Measurements from ENCODE around the gene RNF19B. TPM values are rescaled to one million over a fixed set of nuclear protein-coding genes. Genes with fewer than 3 reads are reported as not detected.

The RNF19B gene
- total and polyA plus RNA-seq, 4 experiments from 2014 or later = 1.1 to 30.6 (median 16.6) TPM

DNA sequence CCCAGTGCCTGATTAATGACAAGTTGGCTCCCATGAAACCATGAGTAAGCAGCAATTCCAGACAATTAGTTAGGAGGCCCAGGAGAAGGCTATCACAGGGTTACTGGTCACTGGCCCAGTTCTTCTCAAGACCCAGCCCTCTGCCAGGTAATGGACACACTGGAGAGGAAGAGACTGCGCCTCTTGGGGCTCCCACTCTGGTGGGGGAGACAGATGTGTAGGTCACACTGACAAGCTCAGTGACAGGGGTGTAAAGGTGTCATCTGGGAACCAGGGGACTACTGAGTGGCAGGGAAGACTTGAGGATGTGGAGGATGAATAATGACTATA, 73.4 kb downstream of the RNF19B start:
- Histone ChIP-seq H3K27me3 (ENCODE audit: insufficient read depth, low read length) (peaks cover 21% of the 10 kb centered on the region), H3K36me3 (ENCODE audit: insufficient read depth, low read length) (no peaks in the 10 kb centered on the region), H3K4me1 (ENCODE audit: insufficient read depth, low read length) (peaks cover 3% of the 10 kb centered on the region), H3K9me3 (ENCODE audit: control insufficient read depth in 1 of 2, low read length in 2 of 2) (no peaks in the 10 kb centered on the region), H3K4me3 (ENCODE audit: low read length in 2 of 2) (no peak overlapping the region), H3K27ac (ENCODE audit: low read depth, low read length) (no peak overlapping the region)
- Mint-ChIP-seq H3K27ac (no peak overlapping the region), H3K27me3 (peaks cover 45 to 67% of the 10 kb centered on the region in 2 donors), H3K36me3 (peaks cover 0 to 6% of the 10 kb centered on the region in 2 donors), H3K4me1 (peaks cover 5 to 14% (median 11%) of the 10 kb centered on the region in 4 donors), H3K9me3 (peaks cover 0 to 2% (median 0%) of the 10 kb centered on the region in 8 donors), H3K4me3 (peak overlapping the region in 1 of 8 donors; percentile 55)
- intact Hi-C loops (cut with micrococcal nuclease) = no loop called here
- CTCF ChIA-PET (ENCODE audit: partially characterized antibody) = no interaction called here
- DNase-seq = no peak
- POLR2A ChIA-PET (ENCODE audit: partially characterized antibody) = no interaction called here

DNA sequence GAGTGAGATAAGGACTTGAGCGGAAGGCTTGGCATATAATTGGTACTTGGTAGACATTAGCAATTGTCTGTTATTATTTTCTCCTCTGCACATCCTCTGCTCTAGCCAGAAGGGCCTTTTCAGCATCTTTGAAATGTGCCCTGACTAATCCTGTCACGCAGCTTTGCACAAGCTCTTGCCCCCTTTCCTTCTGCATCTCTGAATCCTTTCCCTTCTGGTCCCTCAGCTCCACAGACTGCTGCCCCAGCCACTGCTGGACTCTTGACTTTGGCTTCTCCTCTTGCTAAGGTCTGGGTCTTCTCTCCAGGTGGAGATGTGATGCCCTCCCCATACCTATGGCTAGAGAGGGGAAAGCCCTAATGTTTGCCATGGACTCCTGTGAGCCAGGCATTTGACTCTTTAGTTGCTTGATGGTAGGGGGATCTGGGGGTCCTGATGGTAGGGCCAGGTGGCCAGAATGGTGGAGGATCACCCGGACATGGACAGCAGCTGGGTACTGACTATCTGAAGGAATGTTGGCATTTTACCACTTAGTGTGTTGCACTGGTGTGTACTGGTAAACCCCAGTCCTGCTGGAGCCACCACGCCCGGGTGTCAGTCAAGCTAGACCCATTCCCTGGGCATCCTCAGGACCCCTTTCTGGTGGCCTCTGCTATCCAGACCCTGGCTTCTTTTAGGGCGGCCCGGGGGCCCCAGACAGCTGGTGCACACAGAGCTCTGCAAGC, 73.9 kb downstream of the RNF19B start:
- Mint-ChIP-seq H3K4me3 (peak overlapping the region in 1 of 8 donors; percentile 36), H3K27me3 (peaks cover 43 to 66% of the 10 kb centered on the region in 2 donors)
- peaks cover 21% of the 10 kb centered on the region for H3K27me3 ChIP-seq (ENCODE audit: insufficient read depth, low read length)

DNA sequence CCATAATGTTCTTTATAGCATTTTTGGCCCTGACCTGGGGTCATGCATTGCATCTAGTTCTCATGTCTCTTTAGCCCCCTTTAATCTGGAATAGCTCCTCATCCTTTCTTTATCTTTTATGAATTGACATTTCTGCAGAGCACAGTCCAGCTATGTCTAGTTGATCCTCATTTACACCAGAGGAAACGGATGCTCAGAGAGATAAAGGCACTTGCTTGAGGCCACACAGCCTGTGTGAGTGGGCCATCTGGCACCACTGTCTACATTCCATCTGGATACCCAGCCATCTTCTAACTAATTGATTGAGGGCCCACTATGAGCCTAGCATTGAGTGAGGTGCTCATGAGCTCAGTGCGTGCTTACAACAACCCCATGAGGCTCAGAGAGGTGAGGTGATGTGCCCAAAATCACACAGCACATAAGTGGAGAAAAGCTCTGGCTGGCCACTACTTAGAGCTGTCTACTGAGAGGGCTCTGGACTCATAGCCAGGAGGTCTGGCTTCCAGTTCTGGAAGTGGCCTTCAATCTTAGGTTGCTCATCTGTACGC, 74.8 kb downstream of the RNF19B start:
- Mint-ChIP-seq H3K36me3 (peaks cover 0 to 6% of the 10 kb centered on the region in 2 donors), H3K4me1 (peaks cover 7 to 20% (median 18%) of the 10 kb centered on the region in 4 donors), H3K27me3 (peaks cover 50 to 74% of the 10 kb centered on the region in 2 donors), H3K9me3 (peaks cover 0 to 2% (median 0%) of the 10 kb centered on the region in 8 donors), H3K27ac (no peak overlapping the region), H3K4me3 (no peak overlapping the region)
- no peak for DNase-seq
- intact Hi-C loops (cut with micrococcal nuclease) = no loop called here
- H3K4me1 ChIP-seq (ENCODE audit: insufficient read depth, low read length) = peaks cover 3% of the 10 kb centered on the region
- H3K36me3 ChIP-seq (ENCODE audit: insufficient read depth, low read length) = no peaks in the 10 kb centered on the region
- no peak overlapping the region for H3K27ac ChIP-seq (ENCODE audit: low read depth, low read length)
- ChIA-PET POLR2A (ENCODE audit: partially characterized antibody) (no interaction called here), CTCF (ENCODE audit: partially characterized antibody) (interaction anchor here (0.9 kb wide), 1 partner anchor 10 kb away, joined by 3 read pairs; no protein-coding TSS in a partner anchor)
- no peak overlapping the region for H3K4me3 ChIP-seq (ENCODE audit: low read length in 2 of 2)
- H3K9me3 ChIP-seq (ENCODE audit: control insufficient read depth in 1 of 2, low read length in 2 of 2) = no peaks in the 10 kb centered on the region
- peaks cover 23% of the 10 kb centered on the region for H3K27me3 ChIP-seq (ENCODE audit: insufficient read depth, low read length)

More for the DNA sequence above, 73.9 kb downstream of the RNF19B start:
- Histone ChIP-seq H3K27ac (ENCODE audit: low read depth, low read length) (no peak overlapping the region), H3K4me1 (ENCODE audit: insufficient read depth, low read length) (peaks cover 3% of the 10 kb centered on the region), H3K36me3 (ENCODE audit: insufficient read depth, low read length) (no peaks in the 10 kb centered on the region), H3K4me3 (ENCODE audit: low read length in 2 of 2) (no peak overlapping the region), H3K9me3 (ENCODE audit: control insufficient read depth in 1 of 2, low read length in 2 of 2) (no peaks in the 10 kb centered on the region)
- ChIA-PET CTCF (ENCODE audit: partially characterized antibody) (interaction anchor here (0.9 kb wide), 1 partner anchor 9 kb away, joined by 3 read pairs; no protein-coding TSS in a partner anchor), POLR2A (ENCODE audit: partially characterized antibody) (no interaction called here)
- intact Hi-C loops (cut with micrococcal nuclease) = no loop called here
- H3K27ac Mint-ChIP-seq = no peak overlapping the region
- H3K4me1 Mint-ChIP-seq = peaks cover 5 to 14% (median 11%) of the 10 kb centered on the region in 4 donors
- peaks cover 0 to 6% of the 10 kb centered on the region in 2 donors for H3K36me3 Mint-ChIP-seq
- H3K9me3 Mint-ChIP-seq = peaks cover 0 to 2% (median 0%) of the 10 kb centered on the region in 8 donors
- no peak for DNase-seq

DNA sequence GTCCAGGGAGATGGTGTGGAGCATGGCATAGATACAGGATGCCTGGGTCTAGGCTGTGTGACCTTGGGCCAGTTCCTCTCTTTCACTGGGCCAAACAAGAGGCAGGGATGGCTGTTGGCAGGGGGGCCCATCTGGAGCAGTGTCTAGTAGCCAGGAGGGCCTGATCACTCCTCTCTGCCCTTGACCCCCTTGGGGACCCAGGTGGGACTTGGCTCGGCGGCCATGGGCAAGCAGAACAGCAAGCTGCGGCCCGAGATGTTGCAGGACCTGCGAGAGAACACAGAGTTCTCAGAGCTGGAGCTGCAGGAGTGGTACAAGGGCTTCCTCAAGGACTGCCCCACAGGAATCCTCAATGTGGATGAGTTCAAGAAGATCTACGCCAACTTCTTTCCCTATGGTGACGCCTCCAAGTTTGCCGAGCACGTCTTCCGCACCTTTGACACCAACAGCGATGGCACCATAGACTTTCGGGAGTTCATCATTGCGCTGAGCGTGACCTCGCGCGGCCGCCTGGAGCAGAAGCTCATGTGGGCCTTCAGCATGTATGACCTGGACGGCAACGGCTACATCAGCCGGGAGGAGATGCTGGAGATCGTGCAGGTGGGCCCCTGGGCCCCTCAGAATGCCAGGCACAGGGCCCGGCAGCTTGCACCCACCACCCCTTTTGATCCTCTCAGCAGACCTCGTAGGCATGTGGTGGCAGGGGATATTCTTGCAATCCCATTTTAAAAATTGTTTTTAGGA, 75.8 kb downstream of the RNF19B start:
- peaks cover 23% of the 10 kb centered on the region for H3K27me3 ChIP-seq (ENCODE audit: insufficient read depth, low read length)
- no peak overlapping the region for H3K27ac Mint-ChIP-seq
- ChIA-PET POLR2A (ENCODE audit: partially characterized antibody) (no interaction called here), CTCF (ENCODE audit: partially characterized antibody) (no interaction called here)
- H3K4me1 ChIP-seq (ENCODE audit: insufficient read depth, low read length) = peaks cover 3% of the 10 kb centered on the region
- no peaks in the 10 kb centered on the region for H3K9me3 ChIP-seq (ENCODE audit: control insufficient read depth in 1 of 2, low read length in 2 of 2)
- H3K27me3 Mint-ChIP-seq = peaks cover 51 to 79% of the 10 kb centered on the region in 2 donors
- intact Hi-C loops (cut with micrococcal nuclease) = no loop called here
- DNase-seq = no peak
- H3K9me3 Mint-ChIP-seq = peaks cover 0 to 2% (median 0%) of the 10 kb centered on the region in 8 donors
- H3K4me1 Mint-ChIP-seq = peaks cover 7 to 20% (median 18%) of the 10 kb centered on the region in 4 donors
- peaks cover 0 to 6% of the 10 kb centered on the region in 2 donors for H3K36me3 Mint-ChIP-seq
- no peak overlapping the region for H3K27ac ChIP-seq (ENCODE audit: low read depth, low read length)
- H3K4me3 Mint-ChIP-seq = no peak overlapping the region
- no peaks in the 10 kb centered on the region for H3K36me3 ChIP-seq (ENCODE audit: insufficient read depth, low read length)
- H3K4me3 ChIP-seq (ENCODE audit: low read length in 2 of 2) = no peak overlapping the region

DNA sequence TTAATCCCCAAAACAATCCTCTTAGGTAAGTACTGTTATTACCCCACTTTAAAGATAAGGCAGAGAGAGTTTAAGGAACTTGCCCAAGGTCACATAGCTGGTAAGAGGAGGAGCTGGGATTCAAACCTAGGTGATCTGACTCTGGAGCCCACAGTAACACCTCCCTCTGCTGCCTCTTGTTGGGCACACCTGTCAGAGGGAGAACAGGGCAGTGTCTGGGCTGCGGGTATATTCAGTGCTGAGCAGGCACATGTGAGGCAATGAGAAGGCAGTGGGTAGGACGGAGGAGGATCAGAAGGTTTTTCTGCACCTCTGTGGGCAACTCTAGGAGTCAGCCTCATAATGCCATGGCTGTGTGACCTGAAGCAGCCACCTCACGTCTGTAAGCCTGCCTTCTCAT, 76.5 kb downstream of the RNF19B start:
- H3K27me3 Mint-ChIP-seq = peaks cover 57 to 81% of the 10 kb centered on the region in 2 donors
- H3K4me1 Mint-ChIP-seq = peaks cover 7 to 20% (median 18%) of the 10 kb centered on the region in 4 donors
- no peaks in the 10 kb centered on the region for H3K4me1 ChIP-seq (ENCODE audit: insufficient read depth, low read length)
- ChIA-PET POLR2A (ENCODE audit: partially characterized antibody) (no interaction called here), CTCF (ENCODE audit: partially characterized antibody) (no interaction called here)
- peaks cover 0 to 2% (median 0%) of the 10 kb centered on the region in 8 donors for H3K9me3 Mint-ChIP-seq
- no peak overlapping the region for H3K27ac ChIP-seq (ENCODE audit: low read depth, low read length)
- H3K9me3 ChIP-seq (ENCODE audit: control insufficient read depth in 1 of 2, low read length in 2 of 2) = no peaks in the 10 kb centered on the region
- no peak overlapping the region for H3K4me3 Mint-ChIP-seq
- intact Hi-C loops (cut with micrococcal nuclease) = no loop called here
- no peaks in the 10 kb centered on the region for H3K36me3 ChIP-seq (ENCODE audit: insufficient read depth, low read length)
- H3K4me3 ChIP-seq (ENCODE audit: low read length in 2 of 2) = no peak overlapping the region
- DNase-seq = no peak
- H3K36me3 Mint-ChIP-seq = peaks cover 0 to 6% of the 10 kb centered on the region in 2 donors
- H3K27me3 ChIP-seq (ENCODE audit: insufficient read depth, low read length) = peaks cover 20% of the 10 kb centered on the region
- H3K27ac Mint-ChIP-seq = no peak overlapping the region

DNA sequence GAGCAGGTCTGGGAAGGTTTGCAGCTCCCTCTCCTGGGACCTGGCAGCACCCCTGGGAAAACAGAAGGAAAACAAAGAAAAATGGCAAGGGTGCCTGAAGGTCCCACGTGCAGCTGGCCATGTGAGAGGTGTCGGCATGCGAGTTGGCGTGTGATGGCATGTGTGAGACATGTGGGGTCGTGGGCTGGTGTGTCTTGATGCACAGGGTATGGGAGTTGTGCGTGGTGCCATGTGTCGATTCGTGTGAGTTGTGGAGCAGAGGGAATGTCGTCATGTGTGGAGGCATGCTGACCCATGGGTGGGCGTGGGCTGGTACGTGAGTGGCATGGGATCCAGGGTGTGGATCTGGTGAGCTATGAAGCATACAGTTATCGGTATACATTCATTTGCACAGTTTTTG, 77.0 kb downstream of the RNF19B start:
- H3K27me3 ChIP-seq (ENCODE audit: insufficient read depth, low read length) = peaks cover 18% of the 10 kb centered on the region

DNA sequence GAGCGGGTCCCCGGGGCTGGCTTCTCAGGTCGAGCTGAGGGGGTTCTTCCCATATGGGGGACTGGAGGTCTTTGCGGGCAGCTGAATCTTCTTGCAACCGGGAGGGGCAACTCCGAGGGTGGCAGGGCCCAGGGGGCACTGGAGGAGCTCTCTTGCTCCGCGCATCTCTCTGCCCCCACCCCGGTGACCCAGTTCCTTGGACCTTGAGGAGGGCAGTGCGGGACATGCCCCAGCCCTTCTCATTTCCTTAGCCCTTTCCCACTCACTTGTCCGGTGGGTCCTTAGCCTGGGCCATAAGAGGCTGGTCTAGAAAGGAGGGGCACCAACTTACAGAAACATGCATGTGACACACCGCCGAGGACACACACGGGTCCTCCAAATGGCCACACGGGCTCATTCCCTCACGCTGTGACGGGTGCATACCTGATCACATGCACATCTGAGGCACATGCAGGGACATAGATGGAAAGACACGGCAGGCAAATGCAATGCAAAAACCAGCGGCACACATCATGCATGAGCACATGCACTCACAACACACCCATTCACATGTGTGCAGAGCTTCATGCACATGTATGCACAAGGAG, 77.7 kb downstream of the RNF19B start:
- peaks cover 3 to 12% (median 9%) of the 10 kb centered on the region in 4 donors for H3K4me1 Mint-ChIP-seq

More for the DNA sequence above, 77.0 kb downstream of the RNF19B start:
- H3K4me3 Mint-ChIP-seq = peak overlapping the region in 1 of 8 donors; percentile 29
- Histone ChIP-seq H3K9me3 (ENCODE audit: control insufficient read depth in 1 of 2, low read length in 2 of 2) (no peaks in the 10 kb centered on the region), H3K27ac (ENCODE audit: low read depth, low read length) (no peak overlapping the region), H3K36me3 (ENCODE audit: insufficient read depth, low read length) (no peaks in the 10 kb centered on the region), H3K4me1 (ENCODE audit: insufficient read depth, low read length) (no peaks in the 10 kb centered on the region), H3K4me3 (ENCODE audit: low read length in 2 of 2) (no peak overlapping the region)
- H3K27ac Mint-ChIP-seq = no peak overlapping the region
- ChIA-PET CTCF (ENCODE audit: partially characterized antibody) (no interaction called here), POLR2A (ENCODE audit: partially characterized antibody) (no interaction called here)
- H3K9me3 Mint-ChIP-seq = peaks cover 0 to 2% (median 0%) of the 10 kb centered on the region in 8 donors
- intact Hi-C loops (cut with micrococcal nuclease) = no loop called here
- DNase-seq = no peak
- peaks cover 7 to 19% (median 16%) of the 10 kb centered on the region in 4 donors for H3K4me1 Mint-ChIP-seq
- H3K36me3 Mint-ChIP-seq = peaks cover 0 to 6% of the 10 kb centered on the region in 2 donors
- peaks cover 55 to 79% of the 10 kb centered on the region in 2 donors for H3K27me3 Mint-ChIP-seq

More for the DNA sequence above, 77.7 kb downstream of the RNF19B start:
- ChIA-PET CTCF (ENCODE audit: partially characterized antibody) (no interaction called here), POLR2A (ENCODE audit: partially characterized antibody) (no interaction called here)
- Mint-ChIP-seq H3K4me3 (no peak overlapping the region), H3K36me3 (peaks cover 0 to 6% of the 10 kb centered on the region in 2 donors), H3K27me3 (peaks cover 48 to 72% of the 10 kb centered on the region in 2 donors), H3K9me3 (no peaks in the 10 kb centered on the region), H3K27ac (no peak overlapping the region)
- Histone ChIP-seq H3K4me3 (ENCODE audit: low read length in 2 of 2) (no peak overlapping the region), H3K36me3 (ENCODE audit: insufficient read depth, low read length) (no peaks in the 10 kb centered on the region), H3K27ac (ENCODE audit: low read depth, low read length) (no peak overlapping the region), H3K27me3 (ENCODE audit: insufficient read depth, low read length) (peaks cover 11% of the 10 kb centered on the region), H3K4me1 (ENCODE audit: insufficient read depth, low read length) (no peaks in the 10 kb centered on the region), H3K9me3 (ENCODE audit: control insufficient read depth in 1 of 2, low read length in 2 of 2) (no peaks in the 10 kb centered on the region)
- intact Hi-C loops (cut with micrococcal nuclease) = no loop called here
- no peak for DNase-seq
